Effector CD8-positive, alpha-beta T cell (primary cell): ENCODE data around the gene ARHGAP26.

Experiments used
- DNase-seq: peaks from one replicate; lab custom pipeline; 2025; lab: John Stamatoyannopoulos, UW

The ARHGAP26 gene

GRCh38 chr5:143165049-143165880 lies 395.1 kb downstream of the ARHGAP26 start:
- DNase-seq: no peak

GRCh38 chr5:143166090-143166489 lies 395.9 kb downstream of the ARHGAP26 start:
- no peak for DNase-seq

GRCh38 chr5:143166661-143167420 lies 396.7 kb downstream of the ARHGAP26 start:
- no peak for DNase-seq

GRCh38 chr5:143168171-143168741 lies 398.1 kb downstream of the ARHGAP26 start:
- no peak for DNase-seq

GRCh38 chr5:143168921-143169810 lies 399.0 kb downstream of the ARHGAP26 start:
- DNase-seq: no peak

GRCh38 chr5:143170104-143170503 lies 399.9 kb downstream of the ARHGAP26 start:
- no peak for DNase-seq

GRCh38 chr5:143170977-143171376 lies 400.8 kb downstream of the ARHGAP26 start:
- DNase-seq: no peak

GRCh38 chr5:143172739-143173138 lies 402.6 kb downstream of the ARHGAP26 start:
- DNase-seq: no peak

GRCh38 chr5:143173139-143173889 lies 403.1 kb downstream of the ARHGAP26 start:
- DNase-seq: no peak

- no peak for DNase-seq
Measured at GRCh38 chr5:143174714-143175398, 404.7 kb downstream of the ARHGAP26 start.

GRCh38 chr5:143176048-143176447 lies 405.9 kb downstream of the ARHGAP26 start:
- DNase-seq: no peak

GRCh38 chr5:143177263-143177983 lies 407.2 kb downstream of the ARHGAP26 start:
- DNase-seq: no peak

GRCh38 chr5:143179126-143179740 lies 409.1 kb downstream of the ARHGAP26 start:
- no peak for DNase-seq

GRCh38 chr5:143180751-143181150 lies 410.6 kb downstream of the ARHGAP26 start:
- no peak for DNase-seq

GRCh38 chr5:143181173-143181572 lies 411.0 kb downstream of the ARHGAP26 start:
- no peak for DNase-seq

- DNase-seq: no peak
Measured at GRCh38 chr5:143182106-143182505, 411.9 kb downstream of the ARHGAP26 start.

- no peak for DNase-seq
Measured at GRCh38 chr5:143182901-143183820, 413.0 kb downstream of the ARHGAP26 start.

GRCh38 chr5:143183989-143184388 lies 413.8 kb downstream of the ARHGAP26 start:
- no peak for DNase-seq
